Liver (tissue), 9 donors: ENCODE measurements around the gene MYH11. TPM values are rescaled to one million over a fixed set of nuclear protein-coding genes. Genes with fewer than 3 reads are reported as not detected.

ENCODE experiments used
- DNase-seq: peaks from one replicate; pipeline ENCODE4 v3.0.0-alpha.2; 2017; ENCODE audit warnings: low spot score
- H3K27ac ChIP-seq, 2 donors: one replicate each; pipeline ENCODE4 v1.7.0; 2013; ENCODE audit warnings: inconsistent platforms in 2 of 2, low read length in 2 of 2, control low read depth in 1 of 2, low read depth in 1 of 2, mild to moderate bottlenecking in 1 of 2
- H3K27me3 ChIP-seq, 4 donors: one replicate each; pipeline versions ENCODE4 v1.6.1 to v1.7.0; 2013; ENCODE audit warnings: low read length in 3 of 4, inconsistent platforms in 1 of 4, mild to moderate bottlenecking in 1 of 4, moderate library complexity in 1 of 4; ENCODE audit not compliant: control insufficient read depth in 4 of 4, insufficient read depth in 4 of 4
- H3K36me3 ChIP-seq, 4 donors: one replicate each; pipeline versions ENCODE4 v1.6.1 to v1.7.0; 2013; ENCODE audit warnings: low read length in 3 of 4, mild to moderate bottlenecking in 3 of 4, low read depth in 1 of 4, moderate library complexity in 1 of 4; ENCODE audit not compliant: control insufficient read depth in 4 of 4, insufficient read depth in 3 of 4
- H3K4me1 ChIP-seq, 4 donors: one replicate each; pipeline versions ENCODE4 v1.6.1 to v1.7.0; 2013; ENCODE audit warnings: low read length in 3 of 4, mild to moderate bottlenecking in 3 of 4, moderate library complexity in 1 of 4; ENCODE audit not compliant: control insufficient read depth in 4 of 4, insufficient read depth in 4 of 4
- H3K4me3 ChIP-seq, 3 donors: one replicate each; pipeline versions ENCODE4 v1.6.1 to v1.7.0; 2013; ENCODE audit warnings: low read length in 3 of 3, control low read depth in 1 of 3, low read depth in 1 of 3, mild to moderate bottlenecking in 1 of 3
- H3K9ac ChIP-seq, 2 donors: one replicate each; pipeline ENCODE4 v1.7.0; 2013; ENCODE audit warnings: low read length in 2 of 2, mild to moderate bottlenecking in 2 of 2, moderate library complexity in 2 of 2, control low read depth in 1 of 2, low read depth in 1 of 2
- H3K9me3 ChIP-seq, 4 donors: one replicate each; pipeline versions ENCODE4 v1.6.1 to v1.7.0; 2013; ENCODE audit warnings: low read length in 3 of 4; ENCODE audit not compliant: control insufficient read depth in 4 of 4
- ATF3 ChIP-seq: IDR thresholded peaks from 2 replicates; pipeline ENCODE4 v1.6.1; 2016; ENCODE audit warnings: antibody characterized with exemption
- CTCF ChIP-seq: fragments of 150-350 bp; IDR thresholded peaks from 2 replicates; pipeline ENCODE4 v1.5.1; 2017; ENCODE audit warnings: improper control_type of control experiment, low read depth, low read length; ENCODE audit not compliant: missing input control
- FOXA1 ChIP-seq: IDR thresholded peaks from 2 replicates; pipeline ENCODE4 v1.6.1; 2016; ENCODE audit warnings: antibody characterized with exemption
- FOXA2 ChIP-seq: IDR thresholded peaks from 2 replicates; pipeline ENCODE4 v1.6.1; 2016; ENCODE audit warnings: antibody characterized with exemption
- GABPA ChIP-seq, 2 donors: IDR thresholded peaks in 1 of 2; conservative IDR thresholded peaks in 1 of 2; 2 replicates each; pipeline ENCODE4 v1.6.1; 2016; ENCODE audit warnings: antibody characterized with exemption in 2 of 2, mild to moderate bottlenecking in 1 of 2, moderate library complexity in 1 of 2
- MAX ChIP-seq: IDR thresholded peaks from 2 replicates; pipeline ENCODE4 v1.6.1; 2016; ENCODE audit warnings: antibody characterized with exemption
- NR2F2 ChIP-seq: IDR thresholded peaks from 2 replicates; pipeline ENCODE4 v1.6.1; 2016; ENCODE audit warnings: antibody characterized with exemption
- RAD21 ChIP-seq, 2 donors: IDR thresholded peaks; 2 replicates each; pipeline ENCODE4 v1.6.1; 2016; ENCODE audit warnings: antibody characterized with exemption in 2 of 2, mild to moderate bottlenecking in 2 of 2
- REST ChIP-seq: IDR thresholded peaks from 2 replicates; pipeline ENCODE4 v1.6.1; 2016; ENCODE audit warnings: antibody characterized with exemption, mild to moderate bottlenecking
- RXRA ChIP-seq, 2 donors: IDR thresholded peaks; 2 replicates each; pipeline ENCODE4 v1.6.1; 2017 to 2018; ENCODE audit warnings: antibody characterized with exemption in 2 of 2, mild to moderate bottlenecking in 1 of 2
- SP1 ChIP-seq: IDR thresholded peaks from 2 replicates; pipeline ENCODE4 v1.6.1; 2018; ENCODE audit warnings: antibody characterized with exemption, mild to moderate bottlenecking
- TAF1 ChIP-seq: conservative IDR thresholded peaks from 2 replicates; pipeline ENCODE4 v1.6.1; 2016; ENCODE audit warnings: antibody characterized with exemption, mild to moderate bottlenecking
- YY1 ChIP-seq: IDR thresholded peaks from 2 replicates; pipeline ENCODE4 v1.6.1; 2016; ENCODE audit warnings: antibody characterized with exemption, mild to moderate bottlenecking
- ZBTB33 ChIP-seq: IDR thresholded peaks from 2 replicates; pipeline ENCODE4 v1.6.1; 2016; ENCODE audit warnings: antibody characterized with exemption
- WGBS: extraction: QIAGEN DNeasy Blood & Tissue Kit; methylation state at CpG from one replicate; pipeline ENCODE4 v1.1.7; 2013; 5-methylcytosine and 5-hydroxymethylcytosine counted together
- polyA plus RNA-seq, 2 donors: library from polyadenylated mRNA; stranded (reverse) in 1 of 2; unstranded in 1 of 2; fragments of 200-250 nt in 1 of 2; fragments of >200 nt in 1 of 2; fragmentation: Nextera tagmentation in 1 of 2; extraction: Ambion mirVana in 1 of 2; gene quantifications; one replicate each; pipeline versions ENCODE4 v1.2.1 to v1.2.3, GENCODE V29; 2013 to 2015
- total RNA-seq, 2 donors: library from RNA; depleted of rRNA; stranded (reverse); fragments of >200 nt; gene quantifications; one replicate each; pipeline ENCODE4 v1.2.3, GENCODE V29; 2014
- donor health status: healthy.
- donor health status: healthy.
- donor health status: healthy.
- donor health status: healthy.
- donor health status: healthy.

Gene MYH11
- total and polyA plus RNA-seq, 4 donors = 0.51 to 33.7 (median 4.0) TPM

GRCh38 chr16:15735610-15736009 is 121.2 kb downstream of the MYH11 start:
- Histone ChIP-seq H3K9ac (no peak overlapping the region), H3K27ac (no peak overlapping the region), H3K4me3 (no peak overlapping the region), H3K27me3 (no peaks in the 10 kb centered on the region), H3K9me3 (no peaks in the 10 kb centered on the region), H3K4me1 (no peaks in the 10 kb centered on the region), H3K36me3 (no peaks in the 10 kb centered on the region)
- no peak for DNase-seq
- 96% methylated on average over 3 of the region's 3 CpGs for WGBS
- TF ChIP-seq RXRA (IDR thresholded peaks at IDR 0.05) = no peak

- DNase-seq = no peak
- Histone ChIP-seq H3K4me1 (no peaks in the 10 kb centered on the region), H3K9ac (no peak overlapping the region), H3K27ac (no peak overlapping the region), H3K36me3 (no peaks in the 10 kb centered on the region), H3K4me3 (no peak overlapping the region), H3K27me3 (no peaks in the 10 kb centered on the region), H3K9me3 (no peaks in the 10 kb centered on the region)
- no peak for TF ChIP-seq FOXA2
- TF ChIP-seq YY1 = no peak
- TF ChIP-seq FOXA1 = no peak
- TF ChIP-seq MAX = no peak
- no peak for TF ChIP-seq REST
- no peak for TF ChIP-seq ATF3
- TF ChIP-seq SP1 = no peak
- no peak for TF ChIP-seq ZBTB33
- TF ChIP-seq NR2F2 = no peak
- TF ChIP-seq RAD21 (IDR thresholded peaks at IDR 0.05) = no peak
- no peak for TF ChIP-seq TAF1
- TF ChIP-seq CTCF = no peak
- TF ChIP-seq RXRA (IDR thresholded peaks at IDR 0.05) = no peak
- no peak for TF ChIP-seq GABPA (IDR thresholded peaks at IDR 0.05 in 1 of 2, conservative IDR thresholded peaks at IDR 0.05 in 1 of 2)
- 92% methylated on average over 6 of the region's 6 CpGs for WGBS
Measured at GRCh38 chr16:15732416-15732815, 124.4 kb downstream of the MYH11 start.
